ENCODE results near the gene AK9. TPM values are rescaled to one million over a fixed set of nuclear protein-coding genes. Genes with fewer than 3 reads are reported as not detected.

Gene AK9
- total and polyA plus RNA-seq, 9 of the 15 experiments (the other 6 are each of a cell fraction or from before 2014, with no cell fraction given), result 0.59 to 1.9 (median 1.2) TPM

DNA sequence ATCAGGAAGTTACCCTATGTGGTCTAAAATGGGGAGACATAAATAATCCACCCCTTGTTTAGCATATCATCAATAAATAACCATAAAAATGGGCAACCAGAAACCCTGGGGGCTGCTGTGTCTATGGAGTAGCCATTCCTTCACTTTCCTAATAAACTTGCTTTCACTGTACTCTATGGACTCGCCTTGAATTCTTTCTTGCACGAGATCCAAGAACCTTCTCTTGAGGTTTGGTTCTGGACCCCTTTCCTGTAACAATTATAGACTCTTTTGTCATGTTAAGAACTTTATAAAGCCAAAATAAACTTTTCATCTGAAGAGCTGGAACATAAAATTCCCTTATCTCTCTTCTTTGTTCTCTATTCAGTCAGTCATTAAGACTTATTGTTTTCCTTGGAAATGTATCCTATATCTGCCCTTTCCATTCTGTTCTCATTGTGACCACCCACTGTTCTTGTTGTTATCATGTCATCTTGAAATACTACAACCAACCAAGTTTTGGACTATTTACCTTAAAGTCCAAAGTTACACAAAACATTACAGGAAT lies 178.7 kb downstream of the AK9 start:
- no TSS peak for BruUV-seq (replicated peaks)
- Histone ChIP-seq H3K27me3 (ENCODE audit: control insufficient read depth in 2 of 2, insufficient read depth in 2 of 2, low read length in 2 of 2) (no peaks in the 10 kb centered on the region), H3K4me2 (ENCODE audit: insufficient read depth, low read length) (no peak overlapping the region), H3K79me2 (ENCODE audit: control insufficient read depth, insufficient read depth, low read length) (no peaks in the 10 kb centered on the region), H3K9me3 (replicated peaks; ENCODE audit: control insufficient read depth, insufficient read depth, low read depth, low read length) (no peaks in the 10 kb centered on the region), H3K4me3 (no peak overlapping the region), H3K9me1 (ENCODE audit: control insufficient read depth, insufficient read depth, low read length) (no peaks in the 10 kb centered on the region), H2AFZ (ENCODE audit: low read depth, low read length) (no peak overlapping the region), H3K9ac (ENCODE audit: insufficient read depth in 1 of 2, low read depth in 2 of 2, low read length in 2 of 2) (no peak overlapping the region), H4K20me1 (replicated peaks; ENCODE audit: control insufficient read depth, insufficient read depth, low read length) (no peaks in the 10 kb centered on the region), H3K4me1 (replicated peaks in 1 of 2; ENCODE audit: control insufficient read depth in 2 of 2, insufficient read depth in 2 of 2, low read length in 2 of 2) (no peaks in the 10 kb centered on the region), H3K27ac (ENCODE audit: extremely low read depth, low read depth, low read length) (no peak overlapping the region), H3K36me3 (ENCODE audit: control insufficient read depth, insufficient read depth, low read length) (no peaks in the 10 kb centered on the region)
- ChIA-PET POLR2A (no interaction called here), CTCF (ENCODE audit: low intra/inter-chr PET ratio) (no interaction called here)
- WGBS (ENCODE audit: insufficient coverage, low coverage, missing lambda C conversion rate), result 0% methylated on average over 2 of the region's 2 CpGs
- TF ChIP-seq CEBPG (CRISPR knock-in tag; IDR thresholded peaks at IDR 0.05), result no peak
- no peak for TF ChIP-seq CEBPG (tag; conservative IDR thresholded peaks at IDR 0.05 in 1 of 2, IDR thresholded peaks at IDR 0.05 in 1 of 2)
- no peak for TF ChIP-seq NFE2 (IDR thresholded peaks at IDR 0.05; ENCODE audit: low read depth)
- TF ChIP-seq, protein P1, sequence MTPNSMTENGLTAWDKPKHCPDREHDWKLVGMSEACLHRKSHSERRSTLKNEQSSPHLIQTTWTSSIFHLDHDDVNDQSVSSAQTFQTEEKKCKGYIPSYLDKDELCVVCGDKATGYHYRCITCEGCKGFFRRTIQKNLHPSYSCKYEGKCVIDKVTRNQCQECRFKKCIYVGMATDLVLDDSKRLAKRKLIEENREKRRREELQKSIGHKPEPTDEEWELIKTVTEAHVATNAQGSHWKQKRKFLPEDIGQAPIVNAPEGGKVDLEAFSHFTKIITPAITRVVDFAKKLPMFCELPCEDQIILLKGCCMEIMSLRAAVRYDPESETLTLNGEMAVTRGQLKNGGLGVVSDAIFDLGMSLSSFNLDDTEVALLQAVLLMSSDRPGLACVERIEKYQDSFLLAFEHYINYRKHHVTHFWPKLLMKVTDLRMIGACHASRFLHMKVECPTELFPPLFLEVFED (CRISPR knock-in tag; conservative IDR thresholded peaks at IDR 0.05), result no peak
- TF ChIP-seq RB1 (IDR thresholded peaks at IDR 0.05; ENCODE audit: low read depth), result no peak
- TF ChIP-seq, protein P2, sequence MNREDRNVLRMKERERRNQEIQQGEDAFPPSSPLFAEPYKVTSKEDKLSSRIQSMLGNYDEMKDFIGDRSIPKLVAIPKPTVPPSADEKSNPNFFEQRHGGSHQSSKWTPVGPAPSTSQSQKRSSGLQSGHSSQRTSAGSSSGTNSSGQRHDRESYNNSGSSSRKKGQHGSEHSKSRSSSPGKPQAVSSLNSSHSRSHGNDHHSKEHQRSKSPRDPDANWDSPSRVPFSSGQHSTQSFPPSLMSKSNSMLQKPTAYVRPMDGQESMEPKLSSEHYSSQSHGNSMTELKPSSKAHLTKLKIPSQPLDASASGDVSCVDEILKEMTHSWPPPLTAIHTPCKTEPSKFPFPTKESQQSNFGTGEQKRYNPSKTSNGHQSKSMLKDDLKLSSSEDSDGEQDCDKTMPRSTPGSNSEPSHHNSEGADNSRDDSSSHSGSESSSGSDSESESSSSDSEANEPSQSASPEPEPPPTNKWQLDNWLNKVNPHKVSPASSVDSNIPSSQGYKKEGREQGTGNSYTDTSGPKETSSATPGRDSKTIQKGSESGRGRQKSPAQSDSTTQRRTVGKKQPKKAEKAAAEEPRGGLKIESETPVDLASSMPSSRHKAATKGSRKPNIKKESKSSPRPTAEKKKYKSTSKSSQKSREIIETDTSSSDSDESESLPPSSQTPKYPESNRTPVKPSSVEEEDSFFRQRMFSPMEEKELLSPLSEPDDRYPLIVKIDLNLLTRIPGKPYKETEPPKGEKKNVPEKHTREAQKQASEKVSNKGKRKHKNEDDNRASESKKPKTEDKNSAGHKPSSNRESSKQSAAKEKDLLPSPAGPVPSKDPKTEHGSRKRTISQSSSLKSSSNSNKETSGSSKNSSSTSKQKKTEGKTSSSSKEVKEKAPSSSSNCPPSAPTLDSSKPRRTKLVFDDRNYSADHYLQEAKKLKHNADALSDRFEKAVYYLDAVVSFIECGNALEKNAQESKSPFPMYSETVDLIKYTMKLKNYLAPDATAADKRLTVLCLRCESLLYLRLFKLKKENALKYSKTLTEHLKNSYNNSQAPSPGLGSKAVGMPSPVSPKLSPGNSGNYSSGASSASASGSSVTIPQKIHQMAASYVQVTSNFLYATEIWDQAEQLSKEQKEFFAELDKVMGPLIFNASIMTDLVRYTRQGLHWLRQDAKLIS (CRISPR knock-in tag; IDR thresholded peaks at IDR 0.05), result no peak
- TF ChIP-seq, protein P3, sequence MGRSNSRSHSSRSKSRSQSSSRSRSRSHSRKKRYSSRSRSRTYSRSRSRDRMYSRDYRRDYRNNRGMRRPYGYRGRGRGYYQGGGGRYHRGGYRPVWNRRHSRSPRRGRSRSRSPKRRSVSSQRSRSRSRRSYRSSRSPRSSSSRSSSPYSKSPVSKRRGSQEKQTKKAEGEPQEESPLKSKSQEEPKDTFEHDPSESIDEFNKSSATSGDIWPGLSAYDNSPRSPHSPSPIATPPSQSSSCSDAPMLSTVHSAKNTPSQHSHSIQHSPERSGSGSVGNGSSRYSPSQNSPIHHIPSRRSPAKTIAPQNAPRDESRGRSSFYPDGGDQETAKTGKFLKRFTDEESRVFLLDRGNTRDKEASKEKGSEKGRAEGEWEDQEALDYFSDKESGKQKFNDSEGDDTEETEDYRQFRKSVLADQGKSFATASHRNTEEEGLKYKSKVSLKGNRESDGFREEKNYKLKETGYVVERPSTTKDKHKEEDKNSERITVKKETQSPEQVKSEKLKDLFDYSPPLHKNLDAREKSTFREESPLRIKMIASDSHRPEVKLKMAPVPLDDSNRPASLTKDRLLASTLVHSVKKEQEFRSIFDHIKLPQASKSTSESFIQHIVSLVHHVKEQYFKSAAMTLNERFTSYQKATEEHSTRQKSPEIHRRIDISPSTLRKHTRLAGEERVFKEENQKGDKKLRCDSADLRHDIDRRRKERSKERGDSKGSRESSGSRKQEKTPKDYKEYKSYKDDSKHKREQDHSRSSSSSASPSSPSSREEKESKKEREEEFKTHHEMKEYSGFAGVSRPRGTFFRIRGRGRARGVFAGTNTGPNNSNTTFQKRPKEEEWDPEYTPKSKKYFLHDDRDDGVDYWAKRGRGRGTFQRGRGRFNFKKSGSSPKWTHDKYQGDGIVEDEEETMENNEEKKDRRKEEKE (IDR thresholded peaks at IDR 0.05; ENCODE audit: borderline replicate concordance in 1 of 2, control insufficient read depth in 1 of 2, low read depth in 2 of 2, low read length in 1 of 2), result no peak
- TF ChIP-seq RAD51 (IDR thresholded peaks at IDR 0.05; ENCODE audit: borderline replicate concordance, low read depth), result no peak
- no peak for TF ChIP-seq BMI1 (IDR thresholded peaks at IDR 0.05; ENCODE audit: low read length)
- no peak for TF ChIP-seq ZNF253 (CRISPR knock-in tag; conservative IDR thresholded peaks at IDR 0.05)
- no peak for TF ChIP-seq LCOR (CRISPR knock-in tag; IDR thresholded peaks at IDR 0.05)
- no peak for TF ChIP-seq EGR1 (conservative IDR thresholded peaks at IDR 0.05)
- TF ChIP-seq XRCC5 (IDR thresholded peaks at IDR 0.05; ENCODE audit: low read depth, low read length), result no peak
- FAIRE-seq (no peak), DNase-seq (ENCODE audit: extremely low read depth in 1 of 4, low spot score in 3 of 4) (no peak), ATAC-seq (no peak)
- in situ Hi-C loops (cut with MboI) (no loop called here), intact Hi-C loops (cut with micrococcal nuclease) (no loop called here)

All from K562 (cell line).